Spleen (tissue), 7 donors: ENCODE data around the gene EXOC4.

Experiments
- POLR2A ChIP-seq, 3 donors: fragments of 450-650 bp; IDR thresholded peaks; one replicate each; pipeline ENCODE4 v1.5.1; 2017; ENCODE audit warnings: antibody characterized with exemption in 3 of 3, mild to moderate bottlenecking in 1 of 3
- POLR2AphosphoS5 ChIP-seq, 3 donors: sonication (generic); formaldehyde crosslinking; IDR thresholded peaks; one replicate each; pipeline ENCODE4 v1.5.1; 2017; ENCODE audit warnings: antibody characterized with exemption in 3 of 3
- TF ChIP-seq, protein P1 (sequence below), 11 experiments: fragments of 200-600 bp in 7 of 11; fragments of 450-650 bp in 4 of 11; sonication (generic) in 4 of 11; IDR thresholded peaks in 8 of 11; conservative IDR thresholded peaks in 3 of 11; 1 replicate in 7 of 11; 2 replicates in 4 of 11; pipeline versions ENCODE4 v1.4.0 to v1.8.0; 2016 to 2021; ENCODE audit warnings: antibody characterized with exemption in 11 of 11, inconsistent platforms in 4 of 11, mild to moderate bottlenecking in 1 of 11
- donor health status: DM: no; HTN: no; CAD: no; lungs with moderate emphysema.
- donor health status: DM: no; HTN: no; CAD: no.
- donor health status: DM: no; HTN: no; CAD: no.

DNA sequence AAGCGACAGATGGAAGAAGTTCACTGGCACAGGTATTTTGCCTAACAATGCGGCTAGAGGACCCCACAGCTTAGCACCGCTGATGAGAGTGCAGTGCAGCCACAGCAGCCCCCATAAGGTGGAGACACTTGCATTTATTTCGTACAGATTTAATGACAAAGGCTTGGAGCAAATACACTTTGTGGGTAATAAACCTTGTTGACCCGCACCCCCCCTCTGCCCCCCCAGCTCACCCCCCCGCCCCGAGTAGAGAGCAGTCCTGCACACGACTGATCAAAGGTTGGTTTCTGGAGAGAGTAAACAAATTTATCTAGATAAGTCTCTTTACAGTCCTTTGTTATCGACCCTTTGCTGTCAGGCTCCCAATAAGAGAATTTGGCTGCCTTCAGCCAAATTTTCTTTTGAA is 777.6 kb downstream of the EXOC4 start:
- TF ChIP-seq POLR2AphosphoS5 (IDR thresholded peaks at IDR 0.05) (no peak), POLR2A (IDR thresholded peaks at IDR 0.05) (no peak)
- TF ChIP-seq, protein P1, sequence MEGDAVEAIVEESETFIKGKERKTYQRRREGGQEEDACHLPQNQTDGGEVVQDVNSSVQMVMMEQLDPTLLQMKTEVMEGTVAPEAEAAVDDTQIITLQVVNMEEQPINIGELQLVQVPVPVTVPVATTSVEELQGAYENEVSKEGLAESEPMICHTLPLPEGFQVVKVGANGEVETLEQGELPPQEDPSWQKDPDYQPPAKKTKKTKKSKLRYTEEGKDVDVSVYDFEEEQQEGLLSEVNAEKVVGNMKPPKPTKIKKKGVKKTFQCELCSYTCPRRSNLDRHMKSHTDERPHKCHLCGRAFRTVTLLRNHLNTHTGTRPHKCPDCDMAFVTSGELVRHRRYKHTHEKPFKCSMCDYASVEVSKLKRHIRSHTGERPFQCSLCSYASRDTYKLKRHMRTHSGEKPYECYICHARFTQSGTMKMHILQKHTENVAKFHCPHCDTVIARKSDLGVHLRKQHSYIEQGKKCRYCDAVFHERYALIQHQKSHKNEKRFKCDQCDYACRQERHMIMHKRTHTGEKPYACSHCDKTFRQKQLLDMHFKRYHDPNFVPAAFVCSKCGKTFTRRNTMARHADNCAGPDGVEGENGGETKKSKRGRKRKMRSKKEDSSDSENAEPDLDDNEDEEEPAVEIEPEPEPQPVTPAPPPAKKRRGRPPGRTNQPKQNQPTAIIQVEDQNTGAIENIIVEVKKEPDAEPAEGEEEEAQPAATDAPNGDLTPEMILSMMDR (IDR thresholded peaks at IDR 0.05 in 8 of 11, conservative IDR thresholded peaks at IDR 0.05 in 3 of 11): no peak
